H1 (cell line): ENCODE data around the gene SNRNP40. TPM values are rescaled to one million over a fixed set of nuclear protein-coding genes. Genes with fewer than 3 reads are reported as not detected.

Experiments used
- CTCF ChIA-PET: fragments of 300-600 bp; sonication (Branson Sonifier 250); formaldehyde crosslinking; loops from one replicate; lab custom pipeline; 2021; ENCODE audit not compliant: partially characterized antibody; lab: Charles Lee
- POLR2A ChIA-PET: fragments of 300-600 bp; sonication (Branson Sonifier 250); formaldehyde crosslinking; loops from one replicate; lab custom pipeline; 2021; ENCODE audit warnings: inconsistent platforms; ENCODE audit not compliant: partially characterized antibody; lab: Charles Lee
- DNase-seq, 2 experiments: peaks; one replicate each; pipeline versions ENCODE4 v3.0.0 to v3.0.0-alpha.2; 2010 to 2022; ENCODE audit warnings: low spot score in 2 of 2, low read depth in 1 of 2, mixed read lengths in 1 of 2
- FAIRE-seq: peaks from 2 replicates; lab custom pipeline; 2011; peaks lifted over from hg19 to GRCh38; lab: Jason Lieb, UNC
- H2AFZ ChIP-seq: 2 replicates; pipeline ENCODE4 v1.8.1; 2012; ENCODE audit warnings: low read length, inconsistent platforms
- H2AK5ac ChIP-seq: 2 replicates; pipeline ENCODE4 v1.6.1; 2013; ENCODE audit warnings: low read depth, low read length
- H2BK120ac ChIP-seq: replicated peaks from 2 replicates; pipeline ENCODE3; 2013; ENCODE audit warnings: low read depth, low read length, inconsistent platforms
- H2BK12ac ChIP-seq: 2 replicates; pipeline ENCODE4 v1.6.1; 2013; ENCODE audit warnings: low read depth, low read length
- H2BK15ac ChIP-seq: 2 replicates; pipeline ENCODE4 v1.6.1; 2013; ENCODE audit warnings: low read length
- H2BK20ac ChIP-seq: 2 replicates; pipeline ENCODE4 v1.6.1; 2013; ENCODE audit warnings: low read length
- H2BK5ac ChIP-seq: 2 replicates; pipeline ENCODE4 v1.6.1; 2013; ENCODE audit warnings: low read depth, low read length
- H3K14ac ChIP-seq: 2 replicates; pipeline ENCODE4 v1.6.1; 2013; ENCODE audit warnings: inconsistent platforms; ENCODE audit not compliant: insufficient read length
- H3K18ac ChIP-seq: 2 replicates; pipeline ENCODE4 v1.6.1; 2013; ENCODE audit warnings: low read length; ENCODE audit errors: extremely low read depth
- H3K23ac ChIP-seq: 2 replicates; pipeline ENCODE4 v1.6.1; 2013; ENCODE audit warnings: inconsistent platforms; ENCODE audit not compliant: insufficient read length
- H3K23me2 ChIP-seq: 2 replicates; pipeline ENCODE4 v1.6.1; 2013; ENCODE audit warnings: low read depth, low read length
- H3K27ac ChIP-seq: 2 replicates; pipeline ENCODE4 v1.6.1; 2011; ENCODE audit warnings: low read depth, low read length, inconsistent platforms
- H3K27me3 ChIP-seq, 4 experiments: replicated peaks in 1 of 4; 1 replicate in 1 of 4; 2 replicates in 3 of 4; pipeline versions ENCODE4 v1.6.1 to v1.8.1; 2011 to 2013; ENCODE audit warnings: low read length in 3 of 4, mild to moderate bottlenecking in 3 of 4, inconsistent platforms in 2 of 4, mixed read lengths in 2 of 4, moderate library complexity in 1 of 4; ENCODE audit not compliant: control insufficient read depth in 3 of 4, insufficient read depth in 3 of 4; ENCODE audit errors: extremely low read depth in 1 of 4
- H3K36me3 ChIP-seq, 4 experiments: 2 replicates each; pipeline versions ENCODE4 v1.6.1 to v1.8.1; 2011 to 2013; ENCODE audit warnings: mild to moderate bottlenecking in 4 of 4, low read length in 3 of 4, moderate library complexity in 2 of 4, control low read depth in 1 of 4, inconsistent platforms in 1 of 4; ENCODE audit not compliant: insufficient read depth in 4 of 4, control insufficient read depth in 2 of 4
- H3K4ac ChIP-seq: replicated peaks from 2 replicates; pipeline ENCODE3; 2013; ENCODE audit warnings: low read length, low read depth, mixed read lengths, inconsistent platforms; ENCODE audit not compliant: insufficient read length
- H3K4me1 ChIP-seq, 4 experiments: replicated peaks in 1 of 4; 1 replicate in 1 of 4; 2 replicates in 3 of 4; pipeline versions ENCODE4 v1.6.1 to v1.8.1; 2011 to 2013; ENCODE audit warnings: low read length in 3 of 4, inconsistent platforms in 2 of 4, mixed read lengths in 1 of 4; ENCODE audit not compliant: insufficient read depth in 4 of 4, control insufficient read depth in 3 of 4
- H3K4me2 ChIP-seq, 2 experiments: 2 replicates each; pipeline versions ENCODE4 v1.6.1 to v1.8.1; 2011 to 2013; ENCODE audit warnings: low read depth in 2 of 2, low read length in 2 of 2, control low read depth in 1 of 2, inconsistent platforms in 1 of 2, mild to moderate bottlenecking in 1 of 2; ENCODE audit not compliant: insufficient read depth in 1 of 2
- H3K4me3 ChIP-seq, 4 experiments: fragments of 200-600, 300-600 bp in 1 of 4; sonication (generic), shearing (Covaris generic), sonication (Bioruptor Twin) in 1 of 4; 2 replicates each; pipeline versions ENCODE4 v1.5.1 to v1.8.1; 2011 to 2016; ENCODE audit warnings: low read length in 4 of 4, low read depth in 3 of 4, control low read depth in 2 of 4, inconsistent platforms in 2 of 4, mild to moderate bottlenecking in 2 of 4, mixed read lengths in 1 of 4, moderate library complexity in 1 of 4; ENCODE audit not compliant: insufficient read depth in 2 of 4; ENCODE audit errors: extremely low read depth in 1 of 4
- H3K56ac ChIP-seq: replicated peaks from 2 replicates; pipeline ENCODE3; 2013; ENCODE audit warnings: low read depth, mild to moderate bottlenecking, mixed read lengths, low read length, inconsistent platforms; ENCODE audit not compliant: insufficient read length
- H3K79me1 ChIP-seq: 2 replicates; pipeline ENCODE4 v1.6.1; 2013; ENCODE audit warnings: low read depth, low read length, control low read depth
- H3K79me2 ChIP-seq, 2 experiments: 2 replicates each; pipeline versions ENCODE4 v1.6.1 to v1.8.1; 2012 to 2013; ENCODE audit warnings: low read length in 2 of 2, mild to moderate bottlenecking in 2 of 2, inconsistent platforms in 1 of 2; ENCODE audit not compliant: insufficient read depth in 2 of 2, control insufficient read depth in 1 of 2
- H3K9ac ChIP-seq, 4 experiments: replicated peaks in 1 of 4; 1 replicate in 1 of 4; 2 replicates in 3 of 4; pipeline versions ENCODE4 v1.6.1 to v1.8.1; 2011 to 2013; ENCODE audit warnings: low read depth in 3 of 4, low read length in 3 of 4, control low read depth in 2 of 4, mild to moderate bottlenecking in 2 of 4, moderate library complexity in 2 of 4, inconsistent platforms in 1 of 4; ENCODE audit errors: extremely low read depth in 1 of 4
- H3K9me3 ChIP-seq, 2 experiments: 2 replicates each; pipeline versions ENCODE4 v1.6.1 to v1.8.1; 2012 to 2013; ENCODE audit warnings: mild to moderate bottlenecking in 2 of 2, moderate library complexity in 2 of 2, control low read depth in 1 of 2, inconsistent platforms in 1 of 2, low read depth in 1 of 2, low read length in 1 of 2, mixed read lengths in 1 of 2; ENCODE audit not compliant: insufficient read depth in 2 of 2
- H4K20me1 ChIP-seq, 2 experiments: replicated peaks in 1 of 2; 2 replicates each; pipeline versions ENCODE3 to v1.8.1; 2011 to 2013; ENCODE audit warnings: inconsistent platforms in 2 of 2, low read length in 2 of 2, mild to moderate bottlenecking in 1 of 2; ENCODE audit not compliant: insufficient read depth in 2 of 2, control insufficient read depth in 1 of 2
- H4K5ac ChIP-seq: 2 replicates; pipeline ENCODE4 v1.6.1; 2013; ENCODE audit warnings: low read length, low read depth, mixed read lengths, inconsistent platforms; ENCODE audit not compliant: insufficient read length
- H4K8ac ChIP-seq: 2 replicates; pipeline ENCODE4 v1.8.0; 2013; ENCODE audit warnings: mild to moderate bottlenecking, moderate library complexity, low read length, inconsistent platforms; ENCODE audit not compliant: insufficient read depth; ENCODE audit errors: extremely low read depth
- H4K91ac ChIP-seq: replicated peaks from 2 replicates; pipeline ENCODE3; 2013; ENCODE audit warnings: low read length, mixed read lengths, inconsistent platforms; ENCODE audit not compliant: insufficient read length
- TAF7 ChIP-seq: optimal IDR thresholded peaks from 2 replicates; pipeline ENCODE3; 2011; ENCODE audit warnings: low read depth, mild to moderate bottlenecking, inconsistent platforms, low read length, moderate library complexity, borderline replicate concordance
- YY1 ChIP-seq: IDR thresholded peaks from 2 replicates; pipeline ENCODE4 v1.6.1; 2011; ENCODE audit warnings: low read depth, mild to moderate bottlenecking, low read length
- WGBS, 2 experiments: shearing (Covaris generic) in 1 of 2; methylation state at CpG; one replicate each; pipeline versions ENCODE4 v1.1.6 to v1.1.7; 2013 to 2015; ENCODE audit warnings: low lambda C conversion rate in 2 of 2, mixed read lengths in 2 of 2, inconsistent platforms in 1 of 2, low coverage in 1 of 2, missing lambda C conversion rate in 1 of 2; ENCODE audit not compliant: insufficient replicate concordance in 2 of 2, insufficient coverage in 1 of 2, insufficient read length in 1 of 2; ENCODE audit errors: extremely low coverage in 1 of 2, missing lambda C conversion rate in 1 of 2; 5-methylcytosine and 5-hydroxymethylcytosine counted together
- polyA plus RNA-seq, 7 experiments: library from polyadenylated mRNA; depleted of rRNA in 3 of 7; stranded (reverse) in 5 of 7; unstranded in 2 of 7; fragments of >200 nt in 5 of 7; fragments of 200-250 nt in 2 of 7; gene quantifications; 1 replicate in 5 of 7; 2 replicates in 1 of 7; 4 replicates in 1 of 7; pipeline versions ENCODE4 v1.2.1 to v1.2.3, GENCODE V29; 2011 to 2013; ENCODE audit warnings: missing spikeins in 2 of 7, mixed read lengths in 2 of 7
- total RNA-seq: library from RNA; stranded (reverse); fragmentation: NEBNext Ultra II Directional; extraction: Animal tissue kit (Norgen Biotek cat#: 25700); gene quantifications from 2 replicates; pipeline ENCODE4 v1.2.1, GENCODE V29; 2021

The SNRNP40 gene
- total and polyA plus RNA-seq, 2 of the 8 experiments (the other 6 are each of a cell fraction or from before 2014, with no cell fraction given): 97.4 to 113 TPM

DNA sequence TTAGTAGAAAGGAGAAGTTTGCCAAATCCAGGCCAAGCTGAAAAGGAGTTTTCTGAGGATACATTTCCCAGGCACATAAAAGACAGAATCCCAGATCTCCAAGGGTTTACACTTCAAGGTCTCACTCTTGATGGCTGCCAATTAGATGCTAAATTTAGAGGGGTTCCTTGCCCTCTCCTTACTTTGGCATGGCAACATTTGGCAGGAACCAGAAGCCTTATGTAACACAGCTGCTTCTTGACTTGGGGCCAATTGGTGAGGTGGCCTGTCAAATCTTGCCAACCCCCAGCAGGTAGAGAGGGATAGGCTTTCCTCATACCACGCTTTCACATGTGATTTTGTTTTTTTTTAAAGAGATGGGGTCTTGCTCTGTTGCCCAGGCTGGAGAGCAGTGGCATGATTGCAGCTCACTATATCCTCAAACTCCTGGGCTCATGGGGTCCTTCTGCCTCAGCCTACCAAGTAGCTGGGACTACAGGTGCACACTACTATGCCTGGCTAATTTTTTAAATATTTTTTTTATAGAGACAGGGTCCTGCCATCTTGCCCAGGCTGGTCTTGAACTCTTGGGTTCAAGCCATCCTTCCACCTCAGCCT lies 31.7 kb downstream of the SNRNP40 start:
- H4K5ac ChIP-seq: no peak overlapping the region
- no peak overlapping the region for H2AK5ac ChIP-seq
- H3K79me1 ChIP-seq: no peaks in the 10 kb centered on the region
- no peak overlapping the region for H2AFZ ChIP-seq
- H4K20me1 ChIP-seq: peaks cover 0 to 2% of the 10 kb centered on the region in 2 experiments
- TF ChIP-seq TAF7: no peak
- TF ChIP-seq YY1: no peak
- TF ChIP-seq, all 59 proteins: peak for 0
- ChIA-PET CTCF (interaction anchor here (0.6 to 9.4 kb wide), 5 partner anchors 14 to 485 kb away, joined by 3 to 113 read pairs (median 3); no protein-coding TSS in a partner anchor), POLR2A (interaction anchor here (0.6 to 3.4 kb wide), 5 partner anchors 19 to 109 kb away, joined by 3 to 9 read pairs (median 3); partner anchors contain the start of genes SNRNP40 and ZCCHC17)
- no peaks in the 10 kb centered on the region for H3K4me1 ChIP-seq
- H2BK5ac ChIP-seq: no peak overlapping the region
- H3K27me3 ChIP-seq: no peaks in the 10 kb centered on the region
- no peak for DNase-seq
- no peak overlapping the region for H3K56ac ChIP-seq
- 94% methylated on average over 1 of the region's 1 CpG; no CpG with 5 or more reads in 1 of the 2 experiments for WGBS, 2 experiments
- FAIRE-seq: no peak
- no peak overlapping the region for H3K27ac ChIP-seq
- H3K23ac ChIP-seq: no peak overlapping the region
- no peak overlapping the region for H2BK15ac ChIP-seq
- H3K18ac ChIP-seq: no peak overlapping the region
- H3K4ac ChIP-seq: no peak overlapping the region
- H2BK20ac ChIP-seq: no peak overlapping the region
- no peak overlapping the region for H3K14ac ChIP-seq
- H3K4me2 ChIP-seq: no peak overlapping the region
- H3K36me3 ChIP-seq: peaks cover 25 to 91% (median 62%) of the 10 kb centered on the region in 4 experiments
- H3K79me2 ChIP-seq: no peaks in the 10 kb centered on the region
- H4K91ac ChIP-seq: no peak overlapping the region
- H3K4me3 ChIP-seq: no peak overlapping the region
- H2BK12ac ChIP-seq: no peak overlapping the region
- no peaks in the 10 kb centered on the region for H3K9me3 ChIP-seq
- H4K8ac ChIP-seq: no peak overlapping the region
- H3K9ac ChIP-seq: no peak overlapping the region
- no peaks in the 10 kb centered on the region for H3K23me2 ChIP-seq
- no peak overlapping the region for H2BK120ac ChIP-seq
